GM12801 (cell line): ENCODE results near the gene GMPR2.

Source experiments
- CTCF ChIP-seq: IDR thresholded peaks from one replicate; pipeline ENCODE4 v1.5.1; 2011; ENCODE audit warnings: control low read depth; ENCODE audit not compliant: insufficient read length; ENCODE audit errors: extremely low read depth

GMPR2 gene

GRCh38 chr14:24274101-24274543, 41.4 kb downstream of the GMPR2 start:
- no peak for TF ChIP-seq CTCF

- TF ChIP-seq CTCF, result no peak
Measured at GRCh38 chr14:24277071-24277470, 44.3 kb downstream of the GMPR2 start.

- TF ChIP-seq CTCF, result no peak
Measured at GRCh38 chr14:24277606-24278321, 45.0 kb downstream of the GMPR2 start.

- no peak for TF ChIP-seq CTCF
Measured at GRCh38 chr14:24278424-24278823, 45.7 kb downstream of the GMPR2 start.

GRCh38 chr14:24279301-24280186, 46.8 kb downstream of the GMPR2 start:
- no peak for TF ChIP-seq CTCF

GRCh38 chr14:24280797-24281460, 48.2 kb downstream of the GMPR2 start:
- TF ChIP-seq CTCF, result no peak

GRCh38 chr14:24281636-24282035, 48.9 kb downstream of the GMPR2 start:
- TF ChIP-seq CTCF, result no peak
